Activated T-helper 1 cell treated with Interleukin-2 at 50 U/mL for 16 hours (primary cell): ENCODE measurements around the gene ARSH.
"Not testable (repeated sequence)": the region's sequence is repeated elsewhere in the genome, so short reads cannot be mapped to it uniquely, and the experiment has no call there.

Experiments used
- DNase-seq: peaks from one replicate; pipeline ENCODE4 v3.0.0-alpha.2; 2020; ENCODE audit warnings: low read depth

Gene ARSH

GRCh38 chrX:3006495-3006894 is at the start of gene ARSH:
Gene ARSH (plus strand): TSS chrX:3006546. CDS start chrX:3006613, 67 bp downstream.
- no peak for DNase-seq

- DNase-seq = no peak
Observed at GRCh38 chrX:2958199-2958598, 48.1 kb upstream of the ARSH start.

- no peak for DNase-seq
Observed at GRCh38 chrX:2960861-2961515, 45.4 kb upstream of the ARSH start.

GRCh38 chrX:2962381-2962780 is 44.0 kb upstream of the ARSH start:
- no peak for DNase-seq

GRCh38 chrX:2963449-2963848 is 42.9 kb upstream of the ARSH start:
- not testable (repeated sequence) for DNase-seq

- DNase-seq = not testable (repeated sequence)
Observed at GRCh38 chrX:2963992-2964794, 42.2 kb upstream of the ARSH start.

- DNase-seq = no peak
Observed at GRCh38 chrX:2965965-2966364, 40.4 kb upstream of the ARSH start.

GRCh38 chrX:2967012-2967411 is 39.3 kb upstream of the ARSH start:
- DNase-seq = no peak

GRCh38 chrX:2967584-2967983 is 38.8 kb upstream of the ARSH start:
- no peak for DNase-seq

- DNase-seq = no peak
Observed at GRCh38 chrX:2967998-2968909, 38.1 kb upstream of the ARSH start.

GRCh38 chrX:2969021-2969420 is 37.3 kb upstream of the ARSH start:
- no peak for DNase-seq

- no peak for DNase-seq
Observed at GRCh38 chrX:2972391-2972790, 34.0 kb upstream of the ARSH start.

GRCh38 chrX:2974961-2975360 is 31.4 kb upstream of the ARSH start:
- DNase-seq = no peak

GRCh38 chrX:2978639-2979038 is 27.7 kb upstream of the ARSH start:
- DNase-seq = not testable (repeated sequence)

- DNase-seq = no peak
Observed at GRCh38 chrX:2984342-2984741, 22.0 kb upstream of the ARSH start.

GRCh38 chrX:2989565-2989964 is 16.8 kb upstream of the ARSH start:
- no peak for DNase-seq

GRCh38 chrX:3010532-3010931 is 4.2 kb downstream of the ARSH start:
- DNase-seq = no peak

GRCh38 chrX:3017492-3017891 is 11.1 kb downstream of the ARSH start:
- DNase-seq = no peak

- DNase-seq = no peak
Observed at GRCh38 chrX:3024176-3024575, 17.8 kb downstream of the ARSH start.

- no peak for DNase-seq
Observed at GRCh38 chrX:3026074-3026815, 19.9 kb downstream of the ARSH start.

GRCh38 chrX:3029129-3029528 is 22.8 kb downstream of the ARSH start:
- DNase-seq = no peak

GRCh38 chrX:3037218-3037617 is 30.9 kb downstream of the ARSH start:
- DNase-seq = no peak
